ENCODE measurements around the gene TUBGCP6.

The TUBGCP6 gene

GRCh38 chr22:50213263-50213662 lies 31.6 kb downstream of the TUBGCP6 start:
- ChIA-PET POLR2A (no interaction called here), CTCF (interaction anchor here (1.5 to 6.6 kb wide), 2 partner anchors 24 to 66 kb away, joined by 3 to 62 read pairs; no protein-coding TSS in a partner anchor)
- no peak for DNase-seq (ENCODE audit: low read depth, low spot score)
- TF ChIP-seq CTCF (IDR thresholded peaks at IDR 0.05; ENCODE audit: insufficient read depth, low read length, missing control alignments) = no peak
- no peak overlapping the region for H3K4me3 ChIP-seq (ENCODE audit: low read depth, low read length)

GRCh38 chr22:50211147-50211546 lies 33.7 kb downstream of the TUBGCP6 start:
- CTCF ChIA-PET = interaction anchor here (0.8 to 6.6 kb wide), 12 partner anchors 9 to 280 kb away, joined by 3 to 62 read pairs (median 4); partner anchors contain the start of gene HDAC10
- H3K4me3 ChIP-seq (ENCODE audit: low read depth, low read length) = no peak overlapping the region
- no peak for DNase-seq (ENCODE audit: low read depth, low spot score)
- no peak for TF ChIP-seq CTCF (IDR thresholded peaks at IDR 0.05; ENCODE audit: insufficient read depth, low read length, missing control alignments)
- POLR2A ChIA-PET = no interaction called here

DNA sequence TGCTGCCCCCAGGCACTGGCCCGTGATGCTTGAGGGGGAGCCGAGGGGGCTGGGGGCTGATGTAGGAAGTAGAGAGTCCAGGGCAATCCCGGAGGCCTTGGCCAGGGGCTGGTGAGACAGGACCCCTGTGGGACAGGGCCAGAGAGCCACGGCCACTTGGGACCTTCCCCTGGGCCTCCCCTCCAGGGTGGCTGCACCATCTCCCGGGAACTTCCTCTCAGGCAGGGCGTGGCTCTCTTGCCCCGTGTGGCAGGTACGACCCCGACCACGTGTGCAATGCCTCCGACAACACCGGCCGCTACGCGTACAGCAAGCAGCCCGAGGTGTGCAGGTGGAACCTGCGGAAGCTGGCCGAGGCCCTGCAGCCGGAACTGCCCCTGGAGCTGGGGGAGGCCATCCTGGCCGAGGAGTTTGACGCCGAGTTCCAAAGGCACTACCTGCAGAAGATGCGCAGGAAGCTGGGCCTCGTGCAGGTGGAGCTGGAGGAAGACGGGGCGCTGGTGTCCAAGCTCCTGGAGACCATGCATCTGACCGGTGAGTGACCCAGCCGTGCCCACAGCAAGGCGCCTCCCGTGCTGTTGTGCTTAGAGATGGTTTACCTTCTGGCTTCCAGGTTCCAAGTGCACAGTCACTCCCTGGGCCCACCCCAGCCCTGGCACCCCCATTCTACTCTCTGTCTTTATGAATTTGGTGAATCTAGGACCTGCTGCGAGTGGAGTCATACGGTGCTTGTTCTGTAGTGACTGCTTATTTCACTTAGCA lies 34.3 kb downstream of the TUBGCP6 start:
- H3K4me3 ChIP-seq (ENCODE audit: low read depth, low read length) = no peak overlapping the region
- ChIA-PET POLR2A (no interaction called here), CTCF (interaction anchor here (0.8 to 6.6 kb wide), 9 partner anchors 10 to 280 kb away, joined by 3 to 62 read pairs (median 3); partner anchors contain the start of gene HDAC10)
- no peak for TF ChIP-seq CTCF (IDR thresholded peaks at IDR 0.05; ENCODE audit: insufficient read depth, low read length, missing control alignments)
- DNase-seq (ENCODE audit: low read depth, low spot score) = no peak

DNA sequence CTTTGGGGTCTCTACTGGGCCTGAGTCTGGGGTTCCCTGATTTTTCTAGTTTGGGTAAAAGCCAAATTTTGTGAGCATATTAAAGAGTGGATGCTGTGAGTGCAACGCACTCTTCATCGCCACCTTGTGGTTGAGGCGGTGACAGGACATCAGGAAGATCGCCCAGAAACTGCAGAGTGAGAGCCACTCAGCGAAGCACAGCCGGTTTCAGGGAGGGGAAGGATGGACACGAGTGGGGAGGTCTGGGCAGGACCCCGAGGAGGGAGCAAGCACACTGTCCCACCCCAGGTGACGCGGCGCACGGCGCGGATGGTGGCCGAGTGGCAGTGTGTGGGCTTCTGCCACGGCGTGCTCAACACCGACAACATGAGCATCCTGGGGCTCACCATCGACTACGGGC lies 34.9 kb downstream of the TUBGCP6 start:
- ChIA-PET CTCF (interaction anchor here (6.6 kb wide), 1 partner anchor 62 kb away, joined by 62 read pairs; no protein-coding TSS in a partner anchor), POLR2A (no interaction called here)
- no peak for DNase-seq (ENCODE audit: low read depth, low spot score)
- peak; percentile 81 for TF ChIP-seq CTCF (IDR thresholded peaks at IDR 0.05; ENCODE audit: insufficient read depth, low read length, missing control alignments)
- H3K4me3 ChIP-seq (ENCODE audit: low read depth, low read length) = no peak overlapping the region

DNA sequence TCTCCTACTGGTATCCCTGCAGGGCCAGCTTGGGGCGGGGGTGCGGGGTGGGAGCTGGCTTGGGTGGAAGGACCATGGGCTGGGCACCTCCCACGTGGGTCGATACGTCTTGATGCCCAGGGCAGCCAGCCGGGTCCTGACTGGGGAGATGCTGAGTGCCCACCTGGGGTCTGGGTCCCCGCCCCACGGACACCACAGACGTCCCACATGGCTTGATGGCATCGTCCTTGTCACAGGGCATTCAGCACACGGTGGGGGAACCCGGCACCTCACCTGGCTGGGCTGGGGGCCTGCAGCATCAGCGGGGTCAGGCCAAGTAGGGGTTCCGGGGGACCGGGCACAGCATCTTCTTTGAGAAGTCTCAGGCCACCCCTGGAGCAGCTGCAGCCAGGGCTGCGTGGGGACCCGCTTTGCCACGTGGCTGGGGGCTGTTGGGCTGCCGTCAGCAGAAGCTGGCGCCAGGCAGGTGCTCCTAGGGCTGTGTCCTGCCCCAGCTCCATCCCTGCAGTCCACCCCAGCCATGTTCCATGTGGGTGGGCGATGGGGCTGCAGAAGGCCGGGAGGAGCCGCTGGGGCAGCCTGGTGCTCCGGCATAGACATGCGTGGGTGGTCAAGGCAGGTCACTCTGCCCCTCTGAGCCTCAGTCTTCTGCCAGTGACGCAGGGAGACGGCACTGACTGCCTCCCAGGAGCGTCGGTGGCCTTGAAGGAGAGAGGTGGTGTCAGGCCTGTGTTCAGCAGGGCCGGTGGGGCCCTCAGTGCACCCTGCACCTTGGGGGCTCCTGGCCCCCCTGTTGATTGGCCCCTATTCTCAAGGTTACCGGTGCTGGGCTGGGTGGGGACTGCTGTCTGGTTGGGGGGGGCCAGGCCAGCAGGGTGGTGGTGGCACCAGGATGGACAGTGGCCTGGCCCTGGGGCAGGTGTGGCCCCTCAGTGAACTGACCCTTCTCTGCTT lies 35.6 kb downstream of the TUBGCP6 start:
- CTCF ChIA-PET = interaction anchor here (0.6 to 3.8 kb wide), 11 partner anchors 9 to 278 kb away, joined by 3 to 24 read pairs (median 4); no protein-coding TSS in a partner anchor
- no peak overlapping the region for H3K4me3 ChIP-seq (ENCODE audit: low read depth, low read length)
- no peak for TF ChIP-seq CTCF (IDR thresholded peaks at IDR 0.05; ENCODE audit: insufficient read depth, low read length, missing control alignments)
- POLR2A ChIA-PET = no interaction called here
- no peak for DNase-seq (ENCODE audit: low read depth, low spot score)
